Measurements from ENCODE around the gene ITFG2. TPM values are rescaled to one million over a fixed set of nuclear protein-coding genes. Genes with fewer than 3 reads are reported as not detected.

ITFG2 gene
- total and polyA plus RNA-seq, 9 of the 15 experiments (the other 6 are each of a cell fraction or from before 2014, with no cell fraction given): 15.0 to 22.8 (median 19.4) TPM

DNA sequence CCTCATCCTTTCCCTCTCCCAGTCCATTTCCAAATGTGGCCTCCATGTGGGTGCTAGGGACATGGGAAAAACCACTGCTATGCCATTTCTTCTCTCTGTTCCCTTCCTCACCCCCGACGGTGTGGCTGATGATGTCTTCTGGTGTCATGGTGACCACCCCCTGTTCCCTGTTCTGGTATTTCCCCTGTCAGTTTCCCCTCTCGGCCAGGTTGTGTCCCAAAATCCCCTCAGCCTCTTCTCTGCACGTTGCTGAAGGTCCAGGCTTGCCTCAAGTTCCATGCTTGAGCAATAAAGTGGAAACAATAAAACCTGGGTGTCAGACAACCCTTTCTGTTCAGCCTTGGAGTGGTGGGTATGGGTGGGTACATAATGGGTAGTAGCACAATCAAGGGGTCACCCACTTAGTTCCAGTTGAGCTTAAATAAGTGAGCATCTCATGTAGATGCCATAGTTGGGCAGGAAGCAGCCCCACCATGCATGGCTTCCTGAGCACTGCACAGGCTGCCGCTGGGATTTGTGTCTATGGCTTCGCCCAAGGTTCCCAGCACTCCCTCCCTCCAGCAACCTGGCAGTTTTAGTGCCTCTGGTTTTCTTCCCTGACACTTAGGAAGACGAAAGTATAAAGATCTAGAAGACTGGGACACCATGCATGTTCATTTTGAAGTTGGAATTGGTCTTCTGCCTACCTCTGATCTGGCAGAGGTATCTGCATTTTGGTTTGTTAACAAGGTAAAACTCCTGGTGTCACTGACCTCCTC is 8.7 kb upstream of the ITFG2 start (continued):
- TF ChIP-seq, protein P1, sequence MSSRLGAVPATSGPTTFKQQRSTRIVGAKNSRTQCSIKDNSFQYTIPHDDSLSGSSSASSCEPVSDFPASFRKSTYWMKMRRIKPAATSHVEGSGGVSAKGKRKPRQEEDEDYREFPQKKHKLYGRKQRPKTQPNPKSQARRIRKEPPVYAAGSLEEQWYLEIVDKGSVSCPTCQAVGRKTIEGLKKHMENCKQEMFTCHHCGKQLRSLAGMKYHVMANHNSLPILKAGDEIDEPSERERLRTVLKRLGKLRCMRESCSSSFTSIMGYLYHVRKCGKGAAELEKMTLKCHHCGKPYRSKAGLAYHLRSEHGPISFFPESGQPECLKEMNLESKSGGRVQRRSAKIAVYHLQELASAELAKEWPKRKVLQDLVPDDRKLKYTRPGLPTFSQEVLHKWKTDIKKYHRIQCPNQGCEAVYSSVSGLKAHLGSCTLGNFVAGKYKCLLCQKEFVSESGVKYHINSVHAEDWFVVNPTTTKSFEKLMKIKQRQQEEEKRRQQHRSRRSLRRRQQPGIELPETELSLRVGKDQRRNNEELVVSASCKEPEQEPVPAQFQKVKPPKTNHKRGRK (tag; IDR thresholded peaks at IDR 0.05): no peak
- TF ChIP-seq COPS2 (conservative IDR thresholded peaks at IDR 0.05) (no peak), MYC (IDR thresholded peaks at IDR 0.05; ENCODE audit: low read depth, low read length) (no peak), MYC (CRISPR knock-in tag; IDR thresholded peaks at IDR 0.05; ENCODE audit: borderline replicate concordance, low read depth) (no peak), ZNF184 (CRISPR knock-in tag; IDR thresholded peaks at IDR 0.05) (no peak), MIER1 (IDR thresholded peaks at IDR 0.05; ENCODE audit: low read depth) (no peak), MAFF (IDR thresholded peaks at IDR 0.05; ENCODE audit: low read length) (no peak)

DNA sequence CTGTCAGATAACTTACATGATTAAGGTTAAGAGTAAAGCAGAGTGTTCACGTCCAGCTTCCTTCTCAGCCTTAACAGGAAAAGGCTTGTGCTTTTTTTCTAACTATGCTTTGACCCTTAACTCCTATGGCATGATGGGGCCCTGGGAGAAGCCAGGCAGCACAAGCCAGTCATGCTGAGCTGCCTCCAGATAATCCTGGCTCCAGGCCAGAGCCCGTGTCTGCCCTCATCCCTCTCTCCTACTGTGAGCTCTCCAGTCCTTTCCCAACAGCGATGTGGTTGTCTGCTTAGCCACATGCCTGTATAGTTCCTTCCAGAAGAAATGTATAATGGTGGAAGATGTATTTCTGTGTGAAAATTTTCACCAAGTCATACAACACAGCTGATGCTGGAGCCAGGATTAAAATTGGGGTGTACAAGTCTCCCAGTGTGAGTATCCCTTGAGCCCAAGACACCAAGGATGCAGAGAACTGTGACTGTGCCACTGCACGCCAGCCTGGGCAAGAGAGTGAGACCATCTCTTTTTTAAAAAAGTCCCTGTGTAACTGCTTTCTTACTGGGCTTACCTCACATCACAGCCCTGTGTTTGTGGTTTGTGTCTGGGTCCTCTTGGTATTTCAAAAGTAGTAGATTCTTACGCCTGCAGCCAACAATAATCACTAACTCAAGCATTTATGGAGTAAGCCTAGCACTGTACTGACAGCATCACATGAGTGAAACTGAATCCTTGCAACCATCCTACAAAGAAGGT is 7.9 kb upstream of the ITFG2 start:
- no TSS peak for BruUV-seq (replicated peaks)
- 71% methylated on average over 4 of the region's 5 CpGs for WGBS (ENCODE audit: insufficient coverage, low coverage, missing lambda C conversion rate)
- ATAC-seq: no peak; the same call in 2 of the 3 replicates
- ChIA-PET CTCF (ENCODE audit: low intra/inter-chr PET ratio) (no interaction called here), POLR2A (interaction anchor here (0.7 to 0.8 kb wide), 3 partner anchors 8 to 146 kb away, joined by 3 to 4 read pairs (median 3); no protein-coding TSS in a partner anchor)
- Histone ChIP-seq H3K9ac (ENCODE audit: insufficient read depth in 1 of 2, low read depth in 2 of 2, low read length in 2 of 2) (no peak overlapping the region), H3K27me3 (ENCODE audit: control insufficient read depth in 2 of 2, insufficient read depth in 2 of 2, low read length in 2 of 2) (no peaks in the 10 kb centered on the region), H2AFZ (ENCODE audit: low read depth, low read length) (no peak overlapping the region), H3K9me1 (ENCODE audit: control insufficient read depth, insufficient read depth, low read length) (no peaks in the 10 kb centered on the region), H3K79me2 (ENCODE audit: control insufficient read depth, insufficient read depth, low read length) (no peaks in the 10 kb centered on the region), H3K4me3 (no peak overlapping the region), H3K4me1 (replicated peaks in 1 of 2; ENCODE audit: control insufficient read depth in 2 of 2, insufficient read depth in 2 of 2, low read length in 2 of 2) (no peaks in the 10 kb centered on the region; a peak in 1 of 5 replicates), H3K27ac (ENCODE audit: extremely low read depth, low read depth, low read length) (no peak overlapping the region), H4K20me1 (replicated peaks; ENCODE audit: control insufficient read depth, insufficient read depth, low read length) (no peaks in the 10 kb centered on the region), H3K4me2 (ENCODE audit: insufficient read depth, low read length) (no peak overlapping the region), H3K36me3 (ENCODE audit: control insufficient read depth, insufficient read depth, low read length) (peaks cover 68% of the 10 kb centered on the region; the same call in 2 of the 3 replicates), H3K9me3 (replicated peaks; ENCODE audit: control insufficient read depth, insufficient read depth, low read depth, low read length) (no peaks in the 10 kb centered on the region)
- DNase-seq (ENCODE audit: extremely low read depth in 1 of 4, low spot score in 3 of 4): no peak
- in situ Hi-C loops (cut with MboI): no loop called here
- TF ChIP-seq ETV1 (tag; conservative IDR thresholded peaks at IDR 0.05; ENCODE audit: low read depth) (no peak), NFIC (IDR thresholded peaks at IDR 0.05) (peak; percentile 68)
- intact Hi-C loops (cut with micrococcal nuclease): no loop called here
- no peak for FAIRE-seq

Measured in K562 (cell line).